WTC11 (cell line): ENCODE data around the gene RIMKLB. TPM values are rescaled to one million over a fixed set of nuclear protein-coding genes. Genes with fewer than 3 reads are reported as not detected.

Source experiments
- ATAC-seq: fragments of 200-7000 bp; cut with Tn5 transposase; 2 replicates; pipeline ENCODE4 v1.10.0; 2021; ENCODE audit warnings: mild to moderate bottlenecking, moderate library complexity
- CTCF ChIA-PET: fragments of 300-600 bp; sonication (Branson Sonifier 250); formaldehyde crosslinking; loops from one replicate; lab custom pipeline; 2021; ENCODE audit warnings: antibody characterized with exemption; lab: Charles Lee
- POLR2A ChIA-PET: fragments of 350-600 bp; sonication (Branson Sonifier 250); formaldehyde crosslinking; loops from one replicate; lab custom pipeline; 2021; ENCODE audit warnings: antibody characterized with exemption; lab: Charles Lee
- DNase-seq: peaks from one replicate; pipeline ENCODE4 v3.0.0; 2021; ENCODE audit warnings: low spot score
- H3K27ac Mint-ChIP-seq: 2 replicates; pipeline ENCODE4 v1.8.0; 2021; ENCODE audit warnings: mixed read lengths
- H3K27me3 Mint-ChIP-seq: 2 replicates; pipeline ENCODE4 v1.8.0; 2021; ENCODE audit warnings: low read depth, mild to moderate bottlenecking, moderate library complexity, mixed read lengths
- H3K36me3 Mint-ChIP-seq: 2 replicates; pipeline ENCODE4 v1.8.0; 2021; ENCODE audit warnings: mixed read lengths
- H3K4me1 Mint-ChIP-seq: 2 replicates; pipeline ENCODE4 v1.8.0; 2022; ENCODE audit warnings: mixed read lengths
- H3K4me3 Mint-ChIP-seq: 2 replicates; pipeline ENCODE4 v1.8.0; 2021; ENCODE audit warnings: mild to moderate bottlenecking, moderate library complexity, mixed read lengths
- H3K9me3 Mint-ChIP-seq: 2 replicates; pipeline ENCODE4 v1.8.0; 2021; ENCODE audit warnings: mixed read lengths
- CREM ChIP-seq: sonication (generic); formaldehyde crosslinking; IDR thresholded peaks from 2 replicates; pipeline ENCODE4 v1.8.1; 2022; ENCODE audit warnings: mild to moderate bottlenecking, missing genetic modification reagents, moderate library complexity
- SMAD4 ChIP-seq: sonication (generic); formaldehyde crosslinking; IDR thresholded peaks from 2 replicates; pipeline ENCODE4 v1.8.0; 2022; ENCODE audit warnings: mild to moderate bottlenecking, missing genetic modification reagents
- ZBTB21 ChIP-seq: sonication (generic); formaldehyde crosslinking; IDR thresholded peaks from 2 replicates; pipeline ENCODE4 v1.8.1; 2023; ENCODE audit warnings: mild to moderate bottlenecking, missing genetic modification reagents, borderline replicate concordance
- ZNF138 ChIP-seq: sonication (generic); formaldehyde crosslinking; conservative IDR thresholded peaks from 2 replicates; pipeline ENCODE4 v1.8.1; 2022; ENCODE audit warnings: mild to moderate bottlenecking, moderate library complexity, missing genetic modification reagents
- ZNF232 ChIP-seq: sonication (generic); formaldehyde crosslinking; IDR thresholded peaks from 2 replicates; pipeline ENCODE4 v1.8.0; 2022; ENCODE audit warnings: mild to moderate bottlenecking, missing genetic modification reagents
- ZNF396 ChIP-seq: fragments of 250-450 bp; sonication (Bioruptor Pico); IDR thresholded peaks from 2 replicates; pipeline ENCODE4 v1.8.0; 2021; ENCODE audit warnings: mild to moderate bottlenecking, moderate library complexity, borderline replicate concordance
- total RNA-seq: library from RNA; stranded (reverse); gene quantifications from 3 replicates; pipeline ENCODE4 v1.2.3, GENCODE V29; 2021
- TF ChIP-seq, protein P1 (sequence below): fragments of 250-450 bp; sonication (Bioruptor Pico); IDR thresholded peaks from 2 replicates; pipeline ENCODE4 v1.8.0; 2021; ENCODE audit warnings: mild to moderate bottlenecking
- TF ChIP-seq, protein P2 (sequence below): sonication (generic); formaldehyde crosslinking; conservative IDR thresholded peaks from 2 replicates; pipeline ENCODE4 v1.8.1; 2023; ENCODE audit warnings: mild to moderate bottlenecking, low read depth, missing genetic modification reagents, moderate library complexity
- TF ChIP-seq, protein P3 (sequence below): sonication (generic); formaldehyde crosslinking; IDR thresholded peaks from 2 replicates; pipeline ENCODE4 v1.8.0; 2023; ENCODE audit warnings: missing genetic modification reagents, mild to moderate bottlenecking, borderline replicate concordance
- TF ChIP-seq, protein P4 (sequence below): fragments of 200-600 bp; IDR thresholded peaks from 2 replicates; pipeline ENCODE4 v1.8.0; 2022; ENCODE audit warnings: antibody characterized with exemption
- TF ChIP-seq, protein P5 (sequence below): sonication (generic); formaldehyde crosslinking; IDR thresholded peaks from 2 replicates; pipeline ENCODE4 v1.8.1; 2023; ENCODE audit warnings: mild to moderate bottlenecking, moderate library complexity, missing genetic modification reagents

Gene RIMKLB
- total RNA-seq, 1 experiment from 2014 or later: 106 TPM

DNA sequence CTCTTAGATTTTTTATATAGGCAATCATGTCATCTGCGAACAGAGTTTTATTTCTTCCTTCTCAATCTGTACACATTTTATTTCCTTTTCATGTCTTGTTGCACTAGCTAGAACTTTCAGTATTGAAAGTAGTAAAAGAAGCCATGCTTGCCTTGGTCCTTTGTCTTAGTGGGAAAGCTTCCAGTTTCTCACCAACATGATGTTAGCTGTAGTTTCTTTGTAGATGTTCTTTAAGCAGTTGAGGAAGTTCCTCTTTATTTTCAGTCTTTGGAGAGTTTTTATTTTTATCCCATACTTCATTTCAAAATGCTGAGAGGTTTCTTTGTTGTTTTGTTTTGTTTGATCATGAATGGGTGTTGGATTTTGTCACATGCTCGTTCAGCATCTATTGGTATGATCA is 12.7 kb upstream of the RIMKLB start (continued):
- TF ChIP-seq ZNF396 (CRISPR knock-in tag) (no peak), SMAD4 (CRISPR knock-in tag) (no peak), CREM (CRISPR knock-in tag) (no peak), ZNF138 (CRISPR knock-in tag) (no peak)
- TF ChIP-seq, protein P1, sequence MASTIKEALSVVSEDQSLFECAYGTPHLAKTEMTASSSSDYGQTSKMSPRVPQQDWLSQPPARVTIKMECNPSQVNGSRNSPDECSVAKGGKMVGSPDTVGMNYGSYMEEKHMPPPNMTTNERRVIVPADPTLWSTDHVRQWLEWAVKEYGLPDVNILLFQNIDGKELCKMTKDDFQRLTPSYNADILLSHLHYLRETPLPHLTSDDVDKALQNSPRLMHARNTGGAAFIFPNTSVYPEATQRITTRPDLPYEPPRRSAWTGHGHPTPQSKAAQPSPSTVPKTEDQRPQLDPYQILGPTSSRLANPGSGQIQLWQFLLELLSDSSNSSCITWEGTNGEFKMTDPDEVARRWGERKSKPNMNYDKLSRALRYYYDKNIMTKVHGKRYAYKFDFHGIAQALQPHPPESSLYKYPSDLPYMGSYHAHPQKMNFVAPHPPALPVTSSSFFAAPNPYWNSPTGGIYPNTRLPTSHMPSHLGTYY (CRISPR knock-in tag): no peak
- TF ChIP-seq, protein P2, sequence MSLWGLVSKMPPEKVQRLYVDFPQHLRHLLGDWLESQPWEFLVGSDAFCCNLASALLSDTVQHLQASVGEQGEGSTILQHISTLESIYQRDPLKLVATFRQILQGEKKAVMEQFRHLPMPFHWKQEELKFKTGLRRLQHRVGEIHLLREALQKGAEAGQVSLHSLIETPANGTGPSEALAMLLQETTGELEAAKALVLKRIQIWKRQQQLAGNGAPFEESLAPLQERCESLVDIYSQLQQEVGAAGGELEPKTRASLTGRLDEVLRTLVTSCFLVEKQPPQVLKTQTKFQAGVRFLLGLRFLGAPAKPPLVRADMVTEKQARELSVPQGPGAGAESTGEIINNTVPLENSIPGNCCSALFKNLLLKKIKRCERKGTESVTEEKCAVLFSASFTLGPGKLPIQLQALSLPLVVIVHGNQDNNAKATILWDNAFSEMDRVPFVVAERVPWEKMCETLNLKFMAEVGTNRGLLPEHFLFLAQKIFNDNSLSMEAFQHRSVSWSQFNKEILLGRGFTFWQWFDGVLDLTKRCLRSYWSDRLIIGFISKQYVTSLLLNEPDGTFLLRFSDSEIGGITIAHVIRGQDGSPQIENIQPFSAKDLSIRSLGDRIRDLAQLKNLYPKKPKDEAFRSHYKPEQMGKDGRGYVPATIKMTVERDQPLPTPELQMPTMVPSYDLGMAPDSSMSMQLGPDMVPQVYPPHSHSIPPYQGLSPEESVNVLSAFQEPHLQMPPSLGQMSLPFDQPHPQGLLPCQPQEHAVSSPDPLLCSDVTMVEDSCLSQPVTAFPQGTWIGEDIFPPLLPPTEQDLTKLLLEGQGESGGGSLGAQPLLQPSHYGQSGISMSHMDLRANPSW (CRISPR knock-in tag): no peak
- TF ChIP-seq, protein P3, sequence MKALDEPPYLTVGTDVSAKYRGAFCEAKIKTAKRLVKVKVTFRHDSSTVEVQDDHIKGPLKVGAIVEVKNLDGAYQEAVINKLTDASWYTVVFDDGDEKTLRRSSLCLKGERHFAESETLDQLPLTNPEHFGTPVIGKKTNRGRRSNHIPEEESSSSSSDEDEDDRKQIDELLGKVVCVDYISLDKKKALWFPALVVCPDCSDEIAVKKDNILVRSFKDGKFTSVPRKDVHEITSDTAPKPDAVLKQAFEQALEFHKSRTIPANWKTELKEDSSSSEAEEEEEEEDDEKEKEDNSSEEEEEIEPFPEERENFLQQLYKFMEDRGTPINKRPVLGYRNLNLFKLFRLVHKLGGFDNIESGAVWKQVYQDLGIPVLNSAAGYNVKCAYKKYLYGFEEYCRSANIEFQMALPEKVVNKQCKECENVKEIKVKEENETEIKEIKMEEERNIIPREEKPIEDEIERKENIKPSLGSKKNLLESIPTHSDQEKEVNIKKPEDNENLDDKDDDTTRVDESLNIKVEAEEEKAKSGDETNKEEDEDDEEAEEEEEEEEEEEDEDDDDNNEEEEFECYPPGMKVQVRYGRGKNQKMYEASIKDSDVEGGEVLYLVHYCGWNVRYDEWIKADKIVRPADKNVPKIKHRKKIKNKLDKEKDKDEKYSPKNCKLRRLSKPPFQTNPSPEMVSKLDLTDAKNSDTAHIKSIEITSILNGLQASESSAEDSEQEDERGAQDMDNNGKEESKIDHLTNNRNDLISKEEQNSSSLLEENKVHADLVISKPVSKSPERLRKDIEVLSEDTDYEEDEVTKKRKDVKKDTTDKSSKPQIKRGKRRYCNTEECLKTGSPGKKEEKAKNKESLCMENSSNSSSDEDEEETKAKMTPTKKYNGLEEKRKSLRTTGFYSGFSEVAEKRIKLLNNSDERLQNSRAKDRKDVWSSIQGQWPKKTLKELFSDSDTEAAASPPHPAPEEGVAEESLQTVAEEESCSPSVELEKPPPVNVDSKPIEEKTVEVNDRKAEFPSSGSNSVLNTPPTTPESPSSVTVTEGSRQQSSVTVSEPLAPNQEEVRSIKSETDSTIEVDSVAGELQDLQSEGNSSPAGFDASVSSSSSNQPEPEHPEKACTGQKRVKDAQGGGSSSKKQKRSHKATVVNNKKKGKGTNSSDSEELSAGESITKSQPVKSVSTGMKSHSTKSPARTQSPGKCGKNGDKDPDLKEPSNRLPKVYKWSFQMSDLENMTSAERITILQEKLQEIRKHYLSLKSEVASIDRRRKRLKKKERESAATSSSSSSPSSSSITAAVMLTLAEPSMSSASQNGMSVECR (CRISPR knock-in tag): no peak

DNA sequence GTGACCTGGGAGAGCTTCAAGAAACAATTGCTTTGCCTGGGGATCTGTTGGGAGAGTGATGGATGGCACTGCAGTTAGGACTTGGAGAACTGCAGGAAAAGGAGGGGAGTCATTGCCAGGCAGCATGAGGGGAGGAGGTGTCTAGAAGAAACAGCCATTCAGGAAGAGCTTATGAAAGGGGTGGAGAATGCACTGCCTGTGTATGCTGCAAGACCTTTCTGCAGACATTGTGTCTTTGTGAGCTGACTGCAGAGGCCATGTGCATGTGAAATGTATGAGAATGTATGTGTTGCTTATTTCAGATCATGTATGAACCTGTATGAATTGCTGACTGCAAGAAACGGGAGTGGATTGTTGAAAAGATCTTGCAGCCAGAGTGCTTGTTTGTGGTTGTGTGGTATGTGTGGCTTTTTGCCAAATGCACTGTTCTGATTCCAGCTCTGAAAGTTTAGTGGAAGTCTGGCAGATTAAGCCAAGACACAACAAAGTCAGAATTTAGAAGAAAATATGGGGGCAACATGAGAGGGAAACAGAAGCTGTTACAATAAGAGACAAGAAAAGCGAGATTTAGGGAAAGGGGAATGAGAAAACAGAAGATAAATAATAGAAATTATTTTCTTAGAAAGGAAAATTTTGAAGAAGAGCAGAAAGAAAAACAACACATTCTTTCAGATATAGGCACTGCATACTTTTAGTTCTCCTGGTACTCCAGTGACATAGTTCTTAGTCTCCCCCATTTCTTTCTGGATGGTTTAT is 9.8 kb upstream of the RIMKLB start:
- DNase-seq (no peak), ATAC-seq (peak; percentile 62)
- CTCF ChIA-PET: interaction anchor here (0.6 to 1.7 kb wide), 8 partner anchors 31 to 202 kb away, joined by 3 to 14 read pairs (median 4); partner anchors contain the start of gene A2ML1
- no peak overlapping the region for H3K4me3 Mint-ChIP-seq
- TF ChIP-seq ZBTB21 (0 out of 2 replicates have a peak, but pooled peaks have one; percentile 39), ZNF232 (no peak)
- TF ChIP-seq, protein P4, sequence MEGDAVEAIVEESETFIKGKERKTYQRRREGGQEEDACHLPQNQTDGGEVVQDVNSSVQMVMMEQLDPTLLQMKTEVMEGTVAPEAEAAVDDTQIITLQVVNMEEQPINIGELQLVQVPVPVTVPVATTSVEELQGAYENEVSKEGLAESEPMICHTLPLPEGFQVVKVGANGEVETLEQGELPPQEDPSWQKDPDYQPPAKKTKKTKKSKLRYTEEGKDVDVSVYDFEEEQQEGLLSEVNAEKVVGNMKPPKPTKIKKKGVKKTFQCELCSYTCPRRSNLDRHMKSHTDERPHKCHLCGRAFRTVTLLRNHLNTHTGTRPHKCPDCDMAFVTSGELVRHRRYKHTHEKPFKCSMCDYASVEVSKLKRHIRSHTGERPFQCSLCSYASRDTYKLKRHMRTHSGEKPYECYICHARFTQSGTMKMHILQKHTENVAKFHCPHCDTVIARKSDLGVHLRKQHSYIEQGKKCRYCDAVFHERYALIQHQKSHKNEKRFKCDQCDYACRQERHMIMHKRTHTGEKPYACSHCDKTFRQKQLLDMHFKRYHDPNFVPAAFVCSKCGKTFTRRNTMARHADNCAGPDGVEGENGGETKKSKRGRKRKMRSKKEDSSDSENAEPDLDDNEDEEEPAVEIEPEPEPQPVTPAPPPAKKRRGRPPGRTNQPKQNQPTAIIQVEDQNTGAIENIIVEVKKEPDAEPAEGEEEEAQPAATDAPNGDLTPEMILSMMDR: no peak
- TF ChIP-seq, protein P5, sequence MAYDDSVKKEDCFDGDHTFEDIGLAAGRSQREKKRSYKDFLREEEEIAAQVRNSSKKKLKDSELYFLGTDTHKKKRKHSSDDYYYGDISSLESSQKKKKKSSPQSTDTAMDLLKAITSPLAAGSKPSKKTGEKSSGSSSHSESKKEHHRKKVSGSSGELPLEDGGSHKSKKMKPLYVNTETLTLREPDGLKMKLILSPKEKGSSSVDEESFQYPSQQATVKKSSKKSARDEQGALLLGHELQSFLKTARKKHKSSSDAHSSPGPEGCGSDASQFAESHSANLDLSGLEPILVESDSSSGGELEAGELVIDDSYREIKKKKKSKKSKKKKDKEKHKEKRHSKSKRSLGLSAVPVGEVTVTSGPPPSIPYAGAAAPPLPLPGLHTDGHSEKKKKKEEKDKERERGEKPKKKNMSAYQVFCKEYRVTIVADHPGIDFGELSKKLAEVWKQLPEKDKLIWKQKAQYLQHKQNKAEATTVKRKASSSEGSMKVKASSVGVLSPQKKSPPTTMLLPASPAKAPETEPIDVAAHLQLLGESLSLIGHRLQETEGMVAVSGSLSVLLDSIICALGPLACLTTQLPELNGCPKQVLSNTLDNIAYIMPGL (CRISPR knock-in tag): no peak
- POLR2A ChIA-PET: interaction anchor here (1.1 kb wide), 1 partner anchor 9 kb away, joined by 8 read pairs; the partner anchor contains the start of gene RIMKLB
- H3K4me1 Mint-ChIP-seq: peaks cover 40% of the 10 kb centered on the region
- no peaks in the 10 kb centered on the region for H3K27me3 Mint-ChIP-seq
- no peak overlapping the region for H3K27ac Mint-ChIP-seq
- H3K9me3 Mint-ChIP-seq: peaks cover 6% of the 10 kb centered on the region
- H3K36me3 Mint-ChIP-seq: peaks cover 13% of the 10 kb centered on the region
